LoVo (cell line): ENCODE measurements around the gene AMER2.
"Not testable (repeated sequence)": the region's sequence is repeated elsewhere in the genome, so short reads cannot be mapped to it uniquely, and the experiment has no call there.

Experiments used
- DNase-seq: peaks from one replicate; pipeline ENCODE4 v3.0.0-alpha.2; 2016; ENCODE audit warnings: low spot score

The AMER2 gene

DNA sequence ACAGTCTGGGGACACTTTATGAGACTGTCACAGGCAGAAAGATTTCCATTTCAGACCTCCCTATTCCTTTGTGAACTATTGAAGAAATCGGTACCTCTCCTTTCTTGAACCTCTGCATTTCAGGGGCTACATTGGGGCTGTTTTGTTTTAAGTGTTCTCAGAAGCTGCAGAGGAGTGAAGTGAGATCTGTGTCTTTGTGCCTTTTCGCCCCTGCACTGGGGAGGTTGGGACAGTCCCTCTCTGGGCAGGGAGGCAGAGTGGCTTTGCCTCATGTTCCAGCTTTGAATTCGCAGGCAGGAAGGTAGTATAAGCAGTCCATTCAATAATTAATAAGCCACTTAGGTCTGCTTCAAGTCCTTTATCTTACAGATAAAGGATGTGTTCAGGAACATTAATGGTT, 9.5 kb upstream of the AMER2 start:
- DNase-seq: no peak

DNA sequence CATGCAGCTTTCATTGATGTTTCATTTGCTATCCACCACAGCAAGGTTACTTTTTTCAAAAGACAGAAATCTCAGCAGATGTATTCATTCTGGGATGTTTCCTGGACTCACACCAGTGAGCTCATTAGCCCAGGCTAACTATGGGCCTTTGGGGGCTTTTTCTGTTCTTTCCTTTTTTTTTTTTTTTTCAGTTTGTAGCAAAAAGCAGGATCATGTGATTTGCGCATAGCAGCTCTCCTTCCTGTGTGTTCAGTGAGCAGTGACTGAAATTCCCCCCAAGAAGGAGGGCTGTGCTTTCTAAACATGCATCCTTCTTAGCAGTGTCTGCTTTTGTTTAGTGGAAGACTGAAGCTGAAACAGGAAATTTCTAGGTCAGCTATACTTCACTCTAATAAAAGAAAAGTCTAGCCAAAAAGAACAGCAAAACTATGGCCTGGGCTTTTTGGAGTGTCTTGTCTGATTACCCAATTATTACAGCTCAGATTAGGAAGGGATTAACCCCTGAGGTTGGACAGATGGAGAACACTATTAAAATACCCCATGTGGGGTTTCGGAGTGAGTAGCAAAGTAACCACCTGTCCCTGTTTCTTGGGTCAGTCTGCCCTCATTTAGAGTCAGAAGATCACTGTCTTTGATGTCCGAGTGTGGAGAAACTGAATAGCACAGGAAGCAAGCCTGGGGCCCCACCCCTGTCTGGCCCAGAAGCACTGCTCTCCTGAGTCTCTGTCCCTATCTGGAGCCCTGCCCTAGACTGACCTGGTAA, 8.9 kb upstream of the AMER2 start:
- DNase-seq: no peak

DNA sequence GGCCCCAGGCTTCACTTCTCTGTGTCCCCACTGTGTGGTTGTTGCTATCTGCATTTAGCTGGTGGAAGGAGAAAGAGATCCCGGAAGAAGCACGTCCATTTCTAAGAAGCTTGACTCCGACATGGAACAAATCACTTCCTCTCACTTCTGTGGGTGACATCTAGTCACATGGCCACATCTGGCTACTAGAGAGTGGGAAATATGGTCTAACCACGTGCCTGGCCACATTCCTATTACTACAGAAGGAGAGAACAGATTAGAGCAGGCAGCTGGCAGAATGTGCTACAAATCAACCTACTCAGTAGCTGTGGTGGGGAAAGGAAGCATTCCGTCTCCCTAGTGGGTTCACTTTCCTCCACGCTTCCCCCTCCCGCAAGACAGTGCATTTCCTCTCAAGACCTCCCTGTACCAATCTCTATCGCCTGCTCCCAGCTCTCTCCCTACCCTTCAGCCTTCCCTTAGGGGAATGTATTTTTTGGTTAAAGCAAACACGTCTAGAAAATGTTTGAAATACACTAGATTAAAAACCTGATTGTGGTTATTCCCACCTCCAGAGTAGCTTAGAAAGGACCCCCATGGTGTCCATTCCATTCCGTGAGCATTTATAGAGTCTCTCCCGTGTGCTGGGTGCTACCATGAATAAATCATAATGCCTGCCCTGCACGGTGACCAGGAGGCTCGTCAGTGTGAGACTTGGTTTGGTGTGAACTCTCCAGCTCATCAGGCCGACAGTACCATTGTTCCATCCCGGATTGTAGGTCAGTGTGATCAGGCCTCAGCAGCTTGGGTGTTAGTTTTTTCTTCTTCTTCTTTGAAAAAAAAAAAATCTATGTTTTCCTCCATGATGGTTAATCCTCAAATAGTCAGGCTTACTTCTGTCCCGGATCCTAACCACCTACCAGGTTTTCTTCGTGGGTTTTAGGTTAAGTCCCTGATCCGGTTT, 8.0 kb upstream of the AMER2 start:
- no peak for DNase-seq

DNA sequence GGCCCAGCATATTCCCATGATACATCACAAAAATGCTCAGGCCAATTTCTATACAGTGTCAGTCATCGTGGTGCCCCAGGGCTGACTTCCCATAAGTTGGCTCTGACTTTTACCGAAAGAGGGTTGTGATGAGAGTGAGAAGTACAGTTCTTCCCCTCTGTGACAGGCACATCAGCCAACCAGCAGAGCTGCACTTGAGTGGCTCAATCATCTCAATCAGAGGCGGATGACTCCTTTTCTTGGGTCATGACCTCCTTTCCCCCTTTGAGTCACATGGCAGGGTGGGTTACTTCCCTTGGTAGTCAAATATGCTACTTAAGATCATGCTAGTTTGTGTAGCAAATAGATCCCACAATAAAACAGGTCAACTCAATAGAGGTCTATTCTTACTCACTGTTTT, 6.9 kb upstream of the AMER2 start:
- DNase-seq: no peak

DNA sequence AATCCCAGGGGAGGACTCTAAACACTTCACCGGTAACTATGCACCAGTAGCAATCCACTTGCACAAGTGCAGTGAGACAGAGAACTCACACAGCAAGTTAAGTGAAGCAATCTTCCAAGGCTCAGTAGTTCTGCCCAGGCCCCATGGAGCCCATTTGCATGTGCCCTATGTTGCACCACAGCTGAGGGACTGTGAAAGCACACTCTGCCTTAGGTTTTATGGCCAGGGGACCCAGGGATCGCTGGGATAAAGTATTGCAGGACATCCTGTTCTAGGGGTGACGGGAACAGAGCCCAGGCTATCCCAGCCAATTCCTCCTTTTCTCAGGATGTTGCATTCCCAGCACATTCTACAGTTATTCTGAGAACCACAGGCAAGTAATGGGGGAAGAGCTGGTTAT, 6.0 kb upstream of the AMER2 start:
- no peak for DNase-seq

DNA sequence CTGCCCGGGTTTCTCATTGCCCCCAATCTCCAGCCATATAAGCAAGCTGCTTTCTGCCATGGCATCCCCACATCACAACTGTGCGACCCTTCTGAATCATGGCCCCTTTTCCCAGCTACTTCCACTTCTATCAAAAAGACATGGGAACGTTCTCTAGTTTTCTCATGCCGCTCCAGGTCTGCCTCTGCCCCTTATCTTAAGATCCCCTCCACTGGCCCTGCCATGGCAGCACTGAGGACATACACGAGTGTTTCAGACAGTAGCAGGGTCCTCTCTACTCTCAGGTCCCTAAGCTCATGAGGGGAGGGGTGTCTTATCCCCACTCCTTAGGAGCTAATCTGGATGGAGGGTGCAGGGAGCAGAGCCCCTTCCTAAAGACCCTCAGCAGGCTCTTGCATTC, 5.5 kb upstream of the AMER2 start:
- DNase-seq: no peak

DNA sequence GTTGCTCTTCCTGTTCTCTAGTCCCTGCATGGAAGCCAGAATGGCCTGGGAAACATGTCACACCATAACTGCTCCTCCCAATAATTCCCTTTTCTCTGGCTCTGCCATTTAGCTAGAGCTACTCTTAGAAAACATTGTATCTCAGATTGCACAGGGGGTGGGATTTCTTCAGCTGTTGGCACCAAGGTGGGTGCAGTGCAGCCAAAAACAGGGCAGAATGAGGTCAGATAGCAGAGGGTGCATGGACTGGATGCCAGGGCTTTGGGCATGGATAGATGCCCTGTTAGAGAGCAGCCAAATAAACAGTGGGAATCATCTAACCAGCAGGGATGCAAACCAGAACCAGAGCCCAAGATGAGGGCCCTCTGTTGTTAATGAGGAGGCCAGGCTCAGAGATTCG, 4.9 kb upstream of the AMER2 start:
- DNase-seq: no peak

DNA sequence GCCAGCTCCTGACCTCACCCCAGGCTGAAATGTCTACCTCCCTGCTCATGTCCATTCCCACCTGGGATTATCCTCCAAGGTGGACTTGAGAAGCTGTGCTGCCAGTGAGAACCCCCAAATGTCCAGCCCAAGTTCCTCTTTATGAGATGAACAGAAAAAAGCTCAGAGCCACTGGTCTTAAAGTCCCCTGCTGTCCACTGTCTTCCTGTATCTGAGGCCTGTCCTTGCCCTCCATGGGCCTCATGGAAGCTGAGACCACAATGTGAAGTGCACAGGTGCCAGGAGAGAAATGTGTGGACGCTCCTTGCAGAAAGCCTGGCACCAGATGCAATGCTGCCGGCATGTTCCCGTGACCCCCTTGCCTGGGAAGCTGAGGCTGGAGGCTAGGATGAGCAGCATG, 3.3 kb upstream of the AMER2 start:
- no peak for DNase-seq

DNA sequence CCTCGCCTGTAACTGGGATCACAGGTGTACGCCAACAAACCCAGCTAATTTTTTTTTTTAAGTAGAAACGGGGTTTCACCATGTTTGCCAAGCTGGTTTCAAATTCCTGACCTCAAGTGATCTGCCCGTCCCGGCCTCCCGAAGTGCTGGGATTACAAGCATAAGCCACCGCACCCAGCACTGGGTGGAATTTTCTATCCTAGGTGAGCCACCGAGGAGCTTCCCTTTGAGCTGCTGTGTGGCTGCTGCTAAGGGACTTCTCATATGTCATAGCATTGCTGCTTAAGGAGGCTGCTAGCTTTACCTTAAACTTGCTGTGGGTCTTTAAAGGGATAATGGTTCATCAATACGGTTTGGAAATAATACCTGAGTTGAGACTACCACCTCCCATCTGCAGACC, 2.9 kb upstream of the AMER2 start:
- no peak for DNase-seq

DNA sequence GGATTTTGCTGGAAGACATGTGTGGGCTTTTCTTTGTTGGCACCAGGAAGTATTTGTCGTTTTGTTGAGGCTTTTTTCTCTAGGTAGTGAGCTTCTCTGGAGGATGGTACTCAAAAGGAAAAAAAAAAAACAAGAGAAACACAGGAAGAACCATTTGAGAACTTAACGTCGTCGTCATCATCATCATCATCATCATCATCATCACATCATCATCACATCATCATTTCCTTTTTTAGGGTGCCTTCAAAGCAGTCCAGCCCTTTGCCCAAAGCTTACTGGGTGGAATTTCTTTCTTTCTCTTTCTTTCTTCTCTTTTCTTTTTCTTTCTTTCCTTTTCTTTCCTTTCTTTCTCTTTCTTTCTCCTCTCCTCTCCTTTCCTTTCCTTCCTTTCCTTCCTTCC, 2.2 kb upstream of the AMER2 start:
- DNase-seq: no peak

DNA sequence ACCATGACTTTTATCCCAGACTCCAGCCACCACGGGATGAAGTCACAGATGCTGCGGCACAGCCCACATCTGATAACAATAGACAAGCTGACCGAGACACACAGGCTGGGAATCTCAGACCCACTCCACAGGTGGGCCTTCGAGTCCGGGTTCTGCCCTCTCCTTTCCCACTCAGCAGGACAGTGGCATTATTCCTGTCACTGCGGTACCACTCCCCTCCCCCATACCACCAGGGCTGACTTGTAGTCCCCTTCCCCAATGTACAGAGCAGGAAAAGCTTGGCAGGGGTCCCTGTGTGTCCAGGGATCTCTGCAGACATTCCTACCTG, 179 bp upstream of the AMER2 start:
- DNase-seq: no peak

DNA sequence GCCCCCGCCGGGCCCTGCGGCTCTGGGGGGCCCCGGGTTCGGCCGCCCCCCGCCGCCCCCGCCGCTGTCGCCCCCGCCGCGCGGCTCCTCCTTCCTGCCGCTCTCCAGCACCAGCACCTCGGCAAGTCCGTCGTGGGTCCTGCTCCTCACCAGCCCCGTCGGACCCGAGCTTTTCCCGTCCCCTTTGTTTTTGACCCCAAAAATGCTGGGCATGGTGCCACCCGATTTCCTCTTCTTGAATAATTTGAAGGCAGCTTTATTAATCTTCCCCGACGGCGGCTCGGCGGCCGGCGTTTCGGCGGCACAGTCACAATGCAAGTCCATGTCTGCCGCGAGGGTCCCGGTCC, 945 bp downstream of the AMER2 start:
- no peak for DNase-seq

DNA sequence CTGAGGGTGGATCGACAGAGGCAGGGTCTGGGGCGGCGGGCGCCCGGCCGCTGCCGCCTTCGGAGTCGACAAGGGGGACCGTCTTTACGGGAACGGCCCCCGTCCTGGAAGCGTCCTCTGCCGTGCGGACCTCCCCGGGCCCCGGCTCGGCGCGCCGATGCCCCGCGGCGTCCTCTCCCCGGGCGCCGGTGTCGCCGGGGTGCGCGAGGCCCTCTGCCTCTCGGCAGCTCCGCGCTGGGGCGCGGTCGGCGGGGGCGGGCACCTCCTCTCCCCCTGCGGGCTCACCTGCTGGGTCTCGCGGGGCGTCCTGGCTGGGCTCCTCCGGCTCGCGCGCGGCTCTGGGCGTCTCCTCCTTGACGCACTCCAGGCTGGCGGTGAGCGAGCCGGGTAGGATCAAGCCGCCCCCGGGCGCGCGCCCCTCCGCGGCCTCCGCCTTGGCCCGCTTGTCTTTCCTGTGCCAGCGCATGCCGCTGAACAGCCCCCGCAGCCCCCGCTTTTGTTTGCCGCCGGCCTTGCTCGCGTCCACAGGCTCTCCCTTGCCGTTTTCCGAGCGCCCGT, 1.5 kb downstream of the AMER2 start:
- DNase-seq: no peak

DNA sequence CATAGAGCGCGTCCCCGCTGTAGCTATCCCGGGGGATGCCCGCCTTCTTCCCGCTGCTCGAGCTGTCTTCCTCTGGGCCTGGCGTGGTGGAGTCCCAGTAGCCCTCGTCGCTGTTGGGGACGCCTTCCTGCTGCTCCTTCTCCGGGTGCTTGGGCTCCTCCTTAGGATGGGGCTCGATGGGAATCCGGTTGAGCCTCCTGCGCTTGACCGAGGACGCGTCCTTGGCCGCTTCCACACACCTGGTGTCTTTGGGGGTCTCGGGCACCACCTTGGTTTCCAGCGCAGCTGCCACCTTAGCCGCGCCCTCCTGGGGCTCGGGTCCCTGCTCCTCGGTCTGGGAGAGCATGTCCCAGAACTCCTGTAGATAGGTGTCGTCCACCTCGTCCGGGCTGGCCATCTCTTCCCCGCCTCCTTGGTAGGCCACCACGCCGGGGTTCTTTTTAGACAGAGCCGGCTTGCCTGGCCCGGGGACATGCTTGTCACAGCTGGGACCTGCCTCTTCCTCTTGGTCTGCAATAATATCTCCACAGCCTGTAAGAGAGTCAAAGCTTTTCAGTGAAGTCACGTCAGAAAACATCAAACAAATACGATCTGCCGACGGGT, 2.0 kb downstream of the AMER2 start:
- no peak for DNase-seq

DNA sequence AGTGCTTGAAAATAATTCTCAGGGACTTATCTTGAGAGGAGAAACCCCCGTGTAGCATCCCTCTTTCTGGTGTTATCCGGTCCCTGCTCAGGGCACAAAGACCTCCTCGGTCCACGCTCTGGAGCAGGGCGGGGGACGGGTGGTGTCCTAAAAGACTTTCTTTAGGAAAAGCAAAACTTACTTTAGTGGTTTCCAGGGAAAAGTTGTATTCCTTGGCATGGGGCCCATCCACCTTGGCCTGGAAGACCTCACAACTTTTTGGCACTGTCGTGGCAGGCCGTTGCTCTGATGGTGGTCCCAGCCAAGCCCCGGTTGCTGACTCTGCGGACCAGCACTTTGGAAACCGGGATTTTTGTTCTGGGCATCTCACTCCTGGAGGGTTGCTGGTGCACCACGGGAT, 2.7 kb downstream of the AMER2 start:
- DNase-seq: no peak

DNA sequence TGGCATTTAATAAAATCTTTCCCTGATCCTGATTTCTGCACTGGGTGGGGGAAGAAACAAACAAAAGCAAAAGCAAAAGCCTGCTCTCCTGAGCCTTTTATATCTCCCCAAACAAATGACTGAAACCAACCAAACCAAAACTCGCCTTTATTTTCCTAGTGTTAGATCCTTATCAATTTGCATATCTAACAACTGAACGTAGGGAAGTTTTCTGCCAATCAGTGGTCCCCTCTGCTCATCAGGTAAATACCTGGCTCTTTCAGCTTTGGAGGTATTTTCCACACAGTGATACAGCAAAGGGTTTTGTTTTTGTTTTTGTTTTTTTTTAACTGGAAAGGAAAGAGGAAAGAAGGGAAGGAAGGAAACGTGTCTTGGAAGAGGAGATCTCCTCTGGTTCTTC, 3.3 kb downstream of the AMER2 start:
- no peak for DNase-seq

DNA sequence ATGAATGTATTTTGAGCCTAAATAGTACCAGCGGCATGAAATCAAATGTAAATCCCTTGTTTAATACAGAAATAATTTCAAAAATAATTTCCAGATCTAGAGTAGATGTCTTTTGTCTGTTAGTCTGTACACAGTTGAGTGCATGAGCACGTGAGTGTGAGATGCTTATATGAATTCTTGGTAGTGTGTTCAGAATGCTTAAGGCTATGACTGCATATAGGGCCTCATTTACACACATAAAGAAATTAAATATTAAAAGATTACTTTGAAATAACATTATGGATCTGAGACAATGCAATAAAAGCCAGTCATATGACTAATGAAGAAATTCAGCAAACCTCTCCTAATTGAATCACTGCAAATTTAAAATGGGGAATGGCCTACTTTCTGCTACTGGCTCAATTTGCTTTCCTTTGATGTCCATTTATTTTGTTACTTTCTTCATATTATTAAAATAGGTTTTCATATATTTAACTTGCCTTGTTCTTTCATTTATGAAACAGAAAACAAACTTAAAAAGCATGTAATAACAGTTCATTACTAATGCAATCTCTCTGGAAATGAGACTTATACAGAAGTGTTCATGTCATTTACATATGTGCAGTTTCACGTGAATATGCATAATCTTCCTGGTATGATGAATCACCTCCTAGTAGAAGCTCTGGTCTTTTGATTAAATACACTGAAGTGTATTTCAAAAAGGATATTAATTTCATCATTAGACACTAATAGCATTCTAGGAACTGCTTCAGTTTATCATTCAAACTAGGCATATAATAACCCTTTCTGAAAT, 4.5 kb downstream of the AMER2 start:
- no peak for DNase-seq

DNA sequence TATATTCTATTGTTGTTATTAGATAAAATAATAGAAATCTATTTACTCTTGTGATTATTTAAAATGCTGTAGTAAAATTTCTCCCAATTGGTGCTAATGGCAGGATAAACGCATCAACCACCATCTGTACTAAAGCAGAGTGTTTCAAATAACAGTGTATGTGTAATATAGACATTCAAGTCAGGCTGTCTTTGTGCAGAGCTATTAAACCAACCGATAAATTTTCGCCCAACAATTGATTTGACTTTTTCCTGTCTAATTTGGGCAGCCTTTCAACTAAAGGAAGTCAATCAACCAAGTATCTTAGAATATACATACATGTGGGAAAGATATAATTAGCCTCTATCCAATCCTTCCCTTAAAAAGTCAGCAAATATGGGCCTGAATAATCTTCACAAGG, 5.8 kb downstream of the AMER2 start:
- no peak for DNase-seq

DNA sequence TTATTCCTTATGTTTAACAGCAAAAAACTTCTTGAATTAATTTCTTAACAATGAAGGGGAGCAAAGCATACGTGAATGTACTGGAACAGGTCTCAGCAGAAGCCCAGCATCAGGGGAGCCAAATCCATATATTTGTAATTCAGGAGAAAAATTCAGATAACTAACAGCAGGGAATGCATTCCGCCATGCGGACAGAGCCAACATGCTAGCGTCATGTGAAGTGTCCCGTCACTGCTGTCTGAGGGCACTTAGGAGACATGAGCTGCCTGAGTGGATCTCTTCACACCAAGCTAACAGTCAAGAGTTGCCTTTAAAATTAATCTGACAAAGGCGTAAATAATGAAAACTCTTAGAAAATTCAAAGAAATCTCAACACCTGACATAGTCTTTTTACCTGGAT, 6.4 kb downstream of the AMER2 start:
- DNase-seq: no peak

DNA sequence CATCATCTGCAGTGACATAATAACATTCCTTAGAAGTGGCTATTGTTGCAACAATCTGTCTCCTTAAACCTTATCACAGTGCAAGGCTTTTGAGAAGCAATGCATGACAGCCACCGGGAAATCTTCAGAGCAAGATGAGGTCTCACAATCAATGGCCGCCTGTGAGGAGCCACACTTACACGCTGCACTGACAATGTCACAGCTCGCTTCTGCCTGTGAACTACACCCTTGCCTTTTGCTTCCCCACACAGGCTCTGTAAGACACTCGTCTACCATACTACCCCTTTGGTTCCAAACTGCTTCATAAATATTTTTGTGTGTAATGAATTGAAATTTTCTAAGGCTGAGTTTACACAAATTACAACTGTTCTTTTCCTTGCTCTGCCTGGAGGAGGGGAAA, 6.9 kb downstream of the AMER2 start:
- not testable (repeated sequence) for DNase-seq

DNA sequence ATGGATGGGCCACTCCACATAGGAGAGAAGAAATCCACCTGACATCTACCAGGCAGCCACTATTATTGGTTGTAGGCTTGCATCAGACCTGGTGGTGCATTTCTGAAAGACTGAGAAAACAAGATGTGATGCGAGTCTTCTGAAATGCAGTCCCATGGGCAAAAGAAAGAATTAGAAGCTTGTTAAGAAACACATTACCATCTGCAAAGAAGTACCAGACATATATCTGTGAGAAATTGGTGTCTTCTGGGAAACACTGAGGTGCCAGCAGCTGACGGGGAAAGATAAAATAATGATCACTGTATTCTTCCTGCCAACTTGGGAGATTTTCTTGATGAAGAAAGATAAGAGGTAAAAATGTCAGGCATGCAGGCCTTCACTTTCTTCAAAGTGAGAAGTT, 14.4 kb downstream of the AMER2 start:
- no peak for DNase-seq

DNA sequence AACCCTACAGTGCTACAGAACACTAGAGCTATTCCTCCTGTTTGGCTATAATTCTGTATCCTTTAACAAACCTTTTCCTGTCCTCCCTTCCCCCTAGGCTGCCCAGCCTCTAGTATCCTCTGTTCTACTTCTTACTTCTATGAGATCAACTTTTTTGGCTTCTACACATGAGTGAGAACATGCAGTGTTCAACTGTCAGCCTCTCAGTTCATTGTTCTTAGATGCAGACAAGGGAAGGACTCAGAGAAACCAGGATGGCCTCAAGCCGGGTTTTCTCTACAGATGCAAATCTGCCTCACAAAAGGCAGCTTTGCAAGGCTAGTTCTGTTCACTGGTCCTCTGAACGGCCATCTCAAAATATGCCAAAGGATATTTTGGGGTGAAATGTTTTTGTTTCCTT, 18.4 kb downstream of the AMER2 start:
- no peak for DNase-seq
